H1 (cell line): ENCODE results near the gene SLC28A1. TPM values are rescaled to one million over a fixed set of nuclear protein-coding genes. Genes with fewer than 3 reads are reported as not detected.

Experiments
- CTCF ChIA-PET: fragments of 300-600 bp; sonication (Branson Sonifier 250); formaldehyde crosslinking; loops from one replicate; lab custom pipeline; 2021; ENCODE audit not compliant: partially characterized antibody; lab: Charles Lee
- POLR2A ChIA-PET: fragments of 300-600 bp; sonication (Branson Sonifier 250); formaldehyde crosslinking; loops from one replicate; lab custom pipeline; 2021; ENCODE audit warnings: inconsistent platforms; ENCODE audit not compliant: partially characterized antibody; lab: Charles Lee
- DNase-seq, 2 experiments: peaks; one replicate each; pipeline versions ENCODE4 v3.0.0 to v3.0.0-alpha.2; 2010 to 2022; ENCODE audit warnings: low spot score in 2 of 2, low read depth in 1 of 2, mixed read lengths in 1 of 2
- FAIRE-seq: peaks from 2 replicates; lab custom pipeline; 2011; peaks lifted over from hg19 to GRCh38; lab: Jason Lieb, UNC
- H2AFZ ChIP-seq: 2 replicates; pipeline ENCODE4 v1.8.1; 2012; ENCODE audit warnings: low read length, inconsistent platforms
- H2AK5ac ChIP-seq: 2 replicates; pipeline ENCODE4 v1.6.1; 2013; ENCODE audit warnings: low read depth, low read length
- H2BK120ac ChIP-seq: replicated peaks from 2 replicates; pipeline ENCODE3; 2013; ENCODE audit warnings: low read depth, low read length, inconsistent platforms
- H2BK12ac ChIP-seq: 2 replicates; pipeline ENCODE4 v1.6.1; 2013; ENCODE audit warnings: low read depth, low read length
- H2BK15ac ChIP-seq: 2 replicates; pipeline ENCODE4 v1.6.1; 2013; ENCODE audit warnings: low read length
- H2BK20ac ChIP-seq: 2 replicates; pipeline ENCODE4 v1.6.1; 2013; ENCODE audit warnings: low read length
- H2BK5ac ChIP-seq: 2 replicates; pipeline ENCODE4 v1.6.1; 2013; ENCODE audit warnings: low read depth, low read length
- H3K14ac ChIP-seq: 2 replicates; pipeline ENCODE4 v1.6.1; 2013; ENCODE audit warnings: inconsistent platforms; ENCODE audit not compliant: insufficient read length
- H3K18ac ChIP-seq: 2 replicates; pipeline ENCODE4 v1.6.1; 2013; ENCODE audit warnings: low read length; ENCODE audit errors: extremely low read depth
- H3K23ac ChIP-seq: 2 replicates; pipeline ENCODE4 v1.6.1; 2013; ENCODE audit warnings: inconsistent platforms; ENCODE audit not compliant: insufficient read length
- H3K23me2 ChIP-seq: 2 replicates; pipeline ENCODE4 v1.6.1; 2013; ENCODE audit warnings: low read depth, low read length
- H3K27ac ChIP-seq: 2 replicates; pipeline ENCODE4 v1.6.1; 2011; ENCODE audit warnings: low read depth, low read length, inconsistent platforms
- H3K27me3 ChIP-seq, 4 experiments: replicated peaks in 1 of 4; 1 replicate in 1 of 4; 2 replicates in 3 of 4; pipeline versions ENCODE4 v1.6.1 to v1.8.1; 2011 to 2013; ENCODE audit warnings: low read length in 3 of 4, mild to moderate bottlenecking in 3 of 4, inconsistent platforms in 2 of 4, mixed read lengths in 2 of 4, moderate library complexity in 1 of 4; ENCODE audit not compliant: control insufficient read depth in 3 of 4, insufficient read depth in 3 of 4; ENCODE audit errors: extremely low read depth in 1 of 4
- H3K36me3 ChIP-seq, 4 experiments: 2 replicates each; pipeline versions ENCODE4 v1.6.1 to v1.8.1; 2011 to 2013; ENCODE audit warnings: mild to moderate bottlenecking in 4 of 4, low read length in 3 of 4, moderate library complexity in 2 of 4, control low read depth in 1 of 4, inconsistent platforms in 1 of 4; ENCODE audit not compliant: insufficient read depth in 4 of 4, control insufficient read depth in 2 of 4
- H3K4ac ChIP-seq: replicated peaks from 2 replicates; pipeline ENCODE3; 2013; ENCODE audit warnings: low read length, low read depth, mixed read lengths, inconsistent platforms; ENCODE audit not compliant: insufficient read length
- H3K4me1 ChIP-seq, 4 experiments: replicated peaks in 1 of 4; 1 replicate in 1 of 4; 2 replicates in 3 of 4; pipeline versions ENCODE4 v1.6.1 to v1.8.1; 2011 to 2013; ENCODE audit warnings: low read length in 3 of 4, inconsistent platforms in 2 of 4, mixed read lengths in 1 of 4; ENCODE audit not compliant: insufficient read depth in 4 of 4, control insufficient read depth in 3 of 4
- H3K4me2 ChIP-seq, 2 experiments: 2 replicates each; pipeline versions ENCODE4 v1.6.1 to v1.8.1; 2011 to 2013; ENCODE audit warnings: low read depth in 2 of 2, low read length in 2 of 2, control low read depth in 1 of 2, inconsistent platforms in 1 of 2, mild to moderate bottlenecking in 1 of 2; ENCODE audit not compliant: insufficient read depth in 1 of 2
- H3K4me3 ChIP-seq, 4 experiments: fragments of 200-600, 300-600 bp in 1 of 4; sonication (generic), shearing (Covaris generic), sonication (Bioruptor Twin) in 1 of 4; 2 replicates each; pipeline versions ENCODE4 v1.5.1 to v1.8.1; 2011 to 2016; ENCODE audit warnings: low read length in 4 of 4, low read depth in 3 of 4, control low read depth in 2 of 4, inconsistent platforms in 2 of 4, mild to moderate bottlenecking in 2 of 4, mixed read lengths in 1 of 4, moderate library complexity in 1 of 4; ENCODE audit not compliant: insufficient read depth in 2 of 4; ENCODE audit errors: extremely low read depth in 1 of 4
- H3K56ac ChIP-seq: replicated peaks from 2 replicates; pipeline ENCODE3; 2013; ENCODE audit warnings: low read depth, mild to moderate bottlenecking, mixed read lengths, low read length, inconsistent platforms; ENCODE audit not compliant: insufficient read length
- H3K79me1 ChIP-seq: 2 replicates; pipeline ENCODE4 v1.6.1; 2013; ENCODE audit warnings: low read depth, low read length, control low read depth
- H3K79me2 ChIP-seq, 2 experiments: 2 replicates each; pipeline versions ENCODE4 v1.6.1 to v1.8.1; 2012 to 2013; ENCODE audit warnings: low read length in 2 of 2, mild to moderate bottlenecking in 2 of 2, inconsistent platforms in 1 of 2; ENCODE audit not compliant: insufficient read depth in 2 of 2, control insufficient read depth in 1 of 2
- H3K9ac ChIP-seq, 4 experiments: replicated peaks in 1 of 4; 1 replicate in 1 of 4; 2 replicates in 3 of 4; pipeline versions ENCODE4 v1.6.1 to v1.8.1; 2011 to 2013; ENCODE audit warnings: low read depth in 3 of 4, low read length in 3 of 4, control low read depth in 2 of 4, mild to moderate bottlenecking in 2 of 4, moderate library complexity in 2 of 4, inconsistent platforms in 1 of 4; ENCODE audit errors: extremely low read depth in 1 of 4
- H3K9me3 ChIP-seq, 2 experiments: 2 replicates each; pipeline versions ENCODE4 v1.6.1 to v1.8.1; 2012 to 2013; ENCODE audit warnings: mild to moderate bottlenecking in 2 of 2, moderate library complexity in 2 of 2, control low read depth in 1 of 2, inconsistent platforms in 1 of 2, low read depth in 1 of 2, low read length in 1 of 2, mixed read lengths in 1 of 2; ENCODE audit not compliant: insufficient read depth in 2 of 2
- H4K20me1 ChIP-seq, 2 experiments: replicated peaks in 1 of 2; 2 replicates each; pipeline versions ENCODE3 to v1.8.1; 2011 to 2013; ENCODE audit warnings: inconsistent platforms in 2 of 2, low read length in 2 of 2, mild to moderate bottlenecking in 1 of 2; ENCODE audit not compliant: insufficient read depth in 2 of 2, control insufficient read depth in 1 of 2
- H4K5ac ChIP-seq: 2 replicates; pipeline ENCODE4 v1.6.1; 2013; ENCODE audit warnings: low read length, low read depth, mixed read lengths, inconsistent platforms; ENCODE audit not compliant: insufficient read length
- H4K8ac ChIP-seq: 2 replicates; pipeline ENCODE4 v1.8.0; 2013; ENCODE audit warnings: mild to moderate bottlenecking, moderate library complexity, low read length, inconsistent platforms; ENCODE audit not compliant: insufficient read depth; ENCODE audit errors: extremely low read depth
- H4K91ac ChIP-seq: replicated peaks from 2 replicates; pipeline ENCODE3; 2013; ENCODE audit warnings: low read length, mixed read lengths, inconsistent platforms; ENCODE audit not compliant: insufficient read length
- ATF3 ChIP-seq: IDR thresholded peaks from 2 replicates; pipeline ENCODE4 v1.6.1; 2011; ENCODE audit warnings: low read depth, mild to moderate bottlenecking, low read length; ENCODE audit not compliant: insufficient read depth
- CBX5 ChIP-seq: fragments of 300-800, 300-1000 bp; sonication (generic); IDR thresholded peaks from 2 replicates; pipeline ENCODE4 v1.7.1; 2016; ENCODE audit warnings: antibody characterized with exemption, low read length, low read depth
- CTBP2 ChIP-seq: IDR thresholded peaks from 2 replicates; pipeline ENCODE4 v1.7.0; 2011; ENCODE audit warnings: borderline replicate concordance, mild to moderate bottlenecking, moderate library complexity, mixed read lengths, low read length; ENCODE audit not compliant: insufficient read depth, insufficient read length
- EP300 ChIP-seq, 2 experiments: IDR thresholded peaks; 1 replicate in 1 of 2; 2 replicates in 1 of 2; pipeline ENCODE4 v1.6.1; 2011 to 2012; ENCODE audit warnings: low read depth in 2 of 2, low read length in 2 of 2, mild to moderate bottlenecking in 2 of 2, borderline replicate concordance in 1 of 2, inconsistent platforms in 1 of 2, moderate library complexity in 1 of 2
- GABPA ChIP-seq: IDR thresholded peaks from 2 replicates; pipeline ENCODE4 v1.6.1; 2011; ENCODE audit warnings: mild to moderate bottlenecking, low read length, moderate library complexity, borderline replicate concordance; ENCODE audit not compliant: insufficient read depth
- HDAC2 ChIP-seq, 2 experiments: fragments of 300-600 bp in 1 of 2; sonication (generic) in 1 of 2; IDR thresholded peaks; 2 replicates each; pipeline ENCODE4 v1.6.1; 2011 to 2012; ENCODE audit warnings: low read depth in 2 of 2, low read length in 2 of 2, mild to moderate bottlenecking in 2 of 2, moderate library complexity in 2 of 2, borderline replicate concordance in 1 of 2, inconsistent platforms in 1 of 2
- MAFK ChIP-seq: IDR thresholded peaks from 2 replicates; pipeline ENCODE4 v1.6.1; 2012; ENCODE audit warnings: low read depth, mild to moderate bottlenecking, improper control_type of control experiment, low read length
- POLR2AphosphoS5 ChIP-seq: IDR thresholded peaks from 2 replicates; pipeline ENCODE4 v1.6.1; 2011; ENCODE audit warnings: low read depth, low read length
- RFX5 ChIP-seq: IDR thresholded peaks from 2 replicates; pipeline ENCODE4 v1.6.1; 2011; ENCODE audit warnings: low read depth, low read length, improper control_type of control experiment, borderline replicate concordance
- SIRT6 ChIP-seq: IDR thresholded peaks from one replicate; pipeline ENCODE4 v1.7.1; 2012; ENCODE audit warnings: low read length, inconsistent platforms
- SIX5 ChIP-seq: IDR thresholded peaks from 2 replicates; pipeline ENCODE4 v1.6.1; 2011; ENCODE audit warnings: mild to moderate bottlenecking, low read depth, low read length
- SUZ12 ChIP-seq: fragments of 200-600 bp; sonication (generic); IDR thresholded peaks from 2 replicates; pipeline ENCODE4 v1.6.1; 2012; ENCODE audit warnings: mild to moderate bottlenecking, inconsistent platforms, low read length, moderate library complexity, mixed read lengths
- ZNF274 ChIP-seq: IDR thresholded peaks from 2 replicates; pipeline ENCODE4 v1.7.0; 2012; ENCODE audit warnings: low read length, borderline replicate concordance; ENCODE audit errors: extremely low read depth
- WGBS, 2 experiments: shearing (Covaris generic) in 1 of 2; methylation state at CpG; one replicate each; pipeline versions ENCODE4 v1.1.6 to v1.1.7; 2013 to 2015; ENCODE audit warnings: low lambda C conversion rate in 2 of 2, mixed read lengths in 2 of 2, inconsistent platforms in 1 of 2, low coverage in 1 of 2, missing lambda C conversion rate in 1 of 2; ENCODE audit not compliant: insufficient replicate concordance in 2 of 2, insufficient coverage in 1 of 2, insufficient read length in 1 of 2; ENCODE audit errors: extremely low coverage in 1 of 2, missing lambda C conversion rate in 1 of 2; 5-methylcytosine and 5-hydroxymethylcytosine counted together
- polyA plus RNA-seq, 7 experiments: library from polyadenylated mRNA; depleted of rRNA in 3 of 7; stranded (reverse) in 5 of 7; unstranded in 2 of 7; fragments of >200 nt in 5 of 7; fragments of 200-250 nt in 2 of 7; gene quantifications; 1 replicate in 5 of 7; 2 replicates in 1 of 7; 4 replicates in 1 of 7; pipeline versions ENCODE4 v1.2.1 to v1.2.3, GENCODE V29; 2011 to 2013; ENCODE audit warnings: missing spikeins in 2 of 7, mixed read lengths in 2 of 7
- total RNA-seq: library from RNA; stranded (reverse); fragmentation: NEBNext Ultra II Directional; extraction: Animal tissue kit (Norgen Biotek cat#: 25700); gene quantifications from 2 replicates; pipeline ENCODE4 v1.2.1, GENCODE V29; 2021

Gene SLC28A1
- total and polyA plus RNA-seq, 2 of the 8 experiments (the other 6 are each of a cell fraction or from before 2014, with no cell fraction given), result 0.09 TPM; not detected in 1

GRCh38 chr15:84844964-84845363 is 39.5 kb upstream of the SLC28A1 start:
- no peaks in the 10 kb centered on the region for H3K79me1 ChIP-seq
- H2AFZ ChIP-seq, result no peak overlapping the region
- no peaks in the 10 kb centered on the region for H3K79me2 ChIP-seq
- no peak overlapping the region for H2BK120ac ChIP-seq
- ChIA-PET CTCF (interaction anchor here (0.6 to 6.7 kb wide), 30 partner anchors 9 to 645 kb away, joined by 3 to 89 read pairs (median 4); no protein-coding TSS in a partner anchor), POLR2A (interaction anchor here (1.4 to 1.8 kb wide), 2 partner anchors 10 to 28 kb away, joined by 3 to 5 read pairs; partner anchors contain the start of gene ALPK3)
- H3K18ac ChIP-seq, result no peak overlapping the region
- no peak for FAIRE-seq
- no peak overlapping the region for H3K56ac ChIP-seq
- H2AK5ac ChIP-seq, result no peak overlapping the region
- H3K4me1 ChIP-seq, result no peaks in the 10 kb centered on the region
- no peaks in the 10 kb centered on the region for H3K23me2 ChIP-seq
- no peak for DNase-seq
- peaks cover 0 to 2% of the 10 kb centered on the region in 2 experiments; a peak in 1 of 4 replicates for H3K9me3 ChIP-seq
- no peak overlapping the region for H3K4me2 ChIP-seq
- H2BK12ac ChIP-seq, result no peak overlapping the region
- no peak overlapping the region for H2BK15ac ChIP-seq
- H4K5ac ChIP-seq, result no peak overlapping the region
- H3K23ac ChIP-seq, result no peak overlapping the region
- no peak overlapping the region for H4K8ac ChIP-seq
- no peak overlapping the region for H2BK5ac ChIP-seq
- no peak overlapping the region for H3K14ac ChIP-seq
- no peak overlapping the region for H4K91ac ChIP-seq
- WGBS, 2 experiments, result 100% methylated on average over 2 of the region's 2 CpGs; no CpG with 5 or more reads in 1 of the 2 experiments
- no peaks in the 10 kb centered on the region for H4K20me1 ChIP-seq
- no peaks in the 10 kb centered on the region for H3K27me3 ChIP-seq
- no peak overlapping the region for H3K27ac ChIP-seq
- no peak overlapping the region for H3K9ac ChIP-seq
- no peak overlapping the region for H3K4ac ChIP-seq
- H3K36me3 ChIP-seq, result no peaks in the 10 kb centered on the region
- H2BK20ac ChIP-seq, result no peak overlapping the region
- no peak overlapping the region for H3K4me3 ChIP-seq
- TF ChIP-seq ATF3, result no peak
- no peak for TF ChIP-seq POLR2AphosphoS5
- no peak for TF ChIP-seq SUZ12
- TF ChIP-seq EP300 (IDR thresholded peaks at IDR 0.05; ENCODE audit: borderline replicate concordance in 1 of 2, low read depth in 2 of 2, low read length in 2 of 2), result no peak
- TF ChIP-seq MAFK, result no peak
- no peak for TF ChIP-seq ZNF274
- TF ChIP-seq GABPA, result no peak
- TF ChIP-seq HDAC2 (IDR thresholded peaks at IDR 0.05; ENCODE audit: borderline replicate concordance in 1 of 2, low read depth in 2 of 2, low read length in 2 of 2), result no peak
- no peak for TF ChIP-seq CTBP2
- no peak for TF ChIP-seq CBX5
- TF ChIP-seq SIRT6, result no peak
- TF ChIP-seq RFX5, result no peak
- TF ChIP-seq SIX5, result no peak
